Measurements from ENCODE around the gene CABYR.

DNA sequence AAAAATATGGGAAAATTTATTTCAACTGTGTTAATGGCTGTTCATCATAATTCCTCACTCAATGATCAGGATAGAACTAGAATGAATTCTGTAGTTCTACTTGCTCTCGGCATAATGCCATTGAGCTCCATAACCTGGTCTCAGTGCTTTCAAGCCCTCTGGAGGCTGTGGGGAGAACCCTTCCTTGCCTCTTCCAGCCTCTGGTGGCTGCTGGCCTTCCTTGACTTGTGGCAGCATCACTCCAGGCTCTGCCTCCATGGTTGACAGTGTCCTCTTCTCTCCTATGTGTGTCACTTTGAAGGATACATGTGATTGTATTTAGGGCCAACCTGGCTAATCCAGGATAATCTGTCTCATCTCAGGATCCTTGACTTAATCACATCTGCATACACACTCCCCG lies 26.9 kb upstream of the CABYR start:
- TF ChIP-seq, protein P1, sequence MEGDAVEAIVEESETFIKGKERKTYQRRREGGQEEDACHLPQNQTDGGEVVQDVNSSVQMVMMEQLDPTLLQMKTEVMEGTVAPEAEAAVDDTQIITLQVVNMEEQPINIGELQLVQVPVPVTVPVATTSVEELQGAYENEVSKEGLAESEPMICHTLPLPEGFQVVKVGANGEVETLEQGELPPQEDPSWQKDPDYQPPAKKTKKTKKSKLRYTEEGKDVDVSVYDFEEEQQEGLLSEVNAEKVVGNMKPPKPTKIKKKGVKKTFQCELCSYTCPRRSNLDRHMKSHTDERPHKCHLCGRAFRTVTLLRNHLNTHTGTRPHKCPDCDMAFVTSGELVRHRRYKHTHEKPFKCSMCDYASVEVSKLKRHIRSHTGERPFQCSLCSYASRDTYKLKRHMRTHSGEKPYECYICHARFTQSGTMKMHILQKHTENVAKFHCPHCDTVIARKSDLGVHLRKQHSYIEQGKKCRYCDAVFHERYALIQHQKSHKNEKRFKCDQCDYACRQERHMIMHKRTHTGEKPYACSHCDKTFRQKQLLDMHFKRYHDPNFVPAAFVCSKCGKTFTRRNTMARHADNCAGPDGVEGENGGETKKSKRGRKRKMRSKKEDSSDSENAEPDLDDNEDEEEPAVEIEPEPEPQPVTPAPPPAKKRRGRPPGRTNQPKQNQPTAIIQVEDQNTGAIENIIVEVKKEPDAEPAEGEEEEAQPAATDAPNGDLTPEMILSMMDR (IDR thresholded peaks at IDR 0.05; ENCODE audit: insufficient read depth, low read depth, low read length) = no peak
- TF ChIP-seq EZH2 (IDR thresholded peaks at IDR 0.05; ENCODE audit: insufficient read depth, low read length) = no peak

Data from astrocyte (in vitro differentiated cells and primary cell).